HepG2 (cell line): Measurements from ENCODE around the gene FAM174C. TPM values are rescaled to one million over a fixed set of nuclear protein-coding genes. Genes with fewer than 3 reads are reported as not detected.

Experiments
- ATF4 ChIP-seq, 2 experiments: fragments of 450-650 bp in 1 of 2; sonication (generic) in 1 of 2; formaldehyde crosslinking; IDR thresholded peaks; 2 replicates each; pipeline versions ENCODE4 v1.5.0 to v1.8.0; 2020 to 2022; ENCODE audit warnings: mild to moderate bottlenecking in 1 of 2, missing genetic modification reagents in 1 of 2
- MED13 ChIP-seq: sonication (generic); formaldehyde crosslinking; IDR thresholded peaks from 2 replicates; pipeline ENCODE4 v1.5.0; 2020; ENCODE audit warnings: missing genetic modification reagents
- NONO ChIP-seq, 2 experiments: fragments of 450-650 bp in 1 of 2; sonication (generic) in 1 of 2; formaldehyde crosslinking in 1 of 2; IDR thresholded peaks in 1 of 2; conservative IDR thresholded peaks in 1 of 2; 2 replicates each; pipeline versions ENCODE4 v1.6.1 to v1.8.0; 2017 to 2022; ENCODE audit warnings: mild to moderate bottlenecking in 1 of 2, missing genetic modification reagents in 1 of 2, moderate library complexity in 1 of 2
- NR2F1 ChIP-seq, 2 experiments: fragments of 450-650 bp in 1 of 2; formaldehyde crosslinking in 1 of 2; IDR thresholded peaks; 2 replicates each; pipeline versions ENCODE4 v1.5.0 to v1.6.1; 2016 to 2020; ENCODE audit warnings: mild to moderate bottlenecking in 1 of 2, missing compliant biosample characterization in 1 of 2, missing genetic modification reagents in 1 of 2, moderate library complexity in 1 of 2
- PAWR ChIP-seq: sonication (generic); formaldehyde crosslinking; IDR thresholded peaks from 2 replicates; pipeline ENCODE4 v1.4.0; 2020; ENCODE audit warnings: missing genetic modification reagents, mild to moderate bottlenecking, borderline replicate concordance
- RBM22 ChIP-seq: fragments of 200-400 bp; formaldehyde crosslinking; optimal IDR thresholded peaks from 2 replicates; pipeline ENCODE3; 2017; ENCODE audit warnings: mild to moderate bottlenecking, low read length, moderate library complexity
- RBM39 ChIP-seq: fragments of 200-400 bp; formaldehyde crosslinking; IDR thresholded peaks from one replicate; pipeline ENCODE4 v1.6.1; 2018; ENCODE audit warnings: antibody characterized with exemption, mild to moderate bottlenecking, low read depth, low read length; ENCODE audit not compliant: poor library complexity, severe bottlenecking
- SRF ChIP-seq: IDR thresholded peaks from 2 replicates; pipeline ENCODE4 v1.6.1; 2011; ENCODE audit warnings: mild to moderate bottlenecking, low read depth, low read length, moderate library complexity
- TCF7 ChIP-seq: sonication (generic); IDR thresholded peaks from 2 replicates; pipeline ENCODE4 v1.6.1; 2016; ENCODE audit warnings: antibody characterized with exemption, low read depth
- TEAD2 ChIP-seq: sonication (generic); formaldehyde crosslinking; IDR thresholded peaks from 2 replicates; pipeline ENCODE4 v1.9.0; 2021; ENCODE audit warnings: missing genetic modification reagents
- TEF ChIP-seq: sonication (generic); formaldehyde crosslinking; IDR thresholded peaks from 2 replicates; pipeline ENCODE4 v1.5.0; 2020; ENCODE audit warnings: missing genetic modification reagents
- XRCC5 ChIP-seq: fragments of 200-400 bp; formaldehyde crosslinking; optimal IDR thresholded peaks from 2 replicates; pipeline ENCODE3; 2017; ENCODE audit warnings: mild to moderate bottlenecking, low read length
- ZFYVE20 ChIP-seq: sonication (generic); formaldehyde crosslinking; IDR thresholded peaks from 2 replicates; pipeline ENCODE4 v1.8.0; 2023; ENCODE audit warnings: low read depth, mild to moderate bottlenecking, moderate library complexity, missing genetic modification reagents, borderline replicate concordance
- ZNF282 ChIP-seq: fragments of 450-650 bp; IDR thresholded peaks from 2 replicates; pipeline ENCODE4 v1.6.1; 2018; ENCODE audit not compliant: partially characterized antibody
- ZNF33A ChIP-seq: sonication (generic); formaldehyde crosslinking; IDR thresholded peaks from 2 replicates; pipeline ENCODE4 v1.5.1; 2020; ENCODE audit warnings: missing genetic modification reagents, mild to moderate bottlenecking, moderate library complexity, borderline replicate concordance
- ZNF460 ChIP-seq: sonication (generic); formaldehyde crosslinking; IDR thresholded peaks from 2 replicates; pipeline ENCODE4 v1.5.1; 2020; ENCODE audit warnings: missing genetic modification reagents, mild to moderate bottlenecking, borderline replicate concordance
- ZNF510 ChIP-seq: sonication (generic); formaldehyde crosslinking; IDR thresholded peaks from 2 replicates; pipeline ENCODE4 v1.4.0; 2020; ENCODE audit warnings: low read depth, mild to moderate bottlenecking, missing genetic modification reagents
- ZNF703 ChIP-seq: sonication (generic); formaldehyde crosslinking; IDR thresholded peaks from 2 replicates; pipeline ENCODE4 v1.5.1; 2020; ENCODE audit warnings: missing genetic modification reagents, mild to moderate bottlenecking, moderate library complexity, borderline replicate concordance
- ZNF709 ChIP-seq: sonication (generic); formaldehyde crosslinking; IDR thresholded peaks from 2 replicates; pipeline ENCODE4 v1.5.0; 2020; ENCODE audit warnings: mild to moderate bottlenecking, missing genetic modification reagents
- ZNF790 ChIP-seq: sonication (generic); formaldehyde crosslinking; IDR thresholded peaks from 2 replicates; pipeline ENCODE4 v1.8.0; 2022; ENCODE audit warnings: missing genetic modification reagents, mild to moderate bottlenecking, borderline replicate concordance
- polyA plus RNA-seq, 8 experiments: library from polyadenylated mRNA; depleted of rRNA in 3 of 8; stranded (reverse) in 7 of 8; unstranded in 1 of 8; fragments of >200 nt; fragmentation: Illumina TruSeq in 4 of 8; extraction: Trizol in 4 of 8; gene quantifications; 2 replicates each; pipeline versions ENCODE4 v1.2.1 to v1.2.3, GENCODE V29; 2011 to 2016; ENCODE audit warnings: low read depth in 4 of 8, missing spikeins in 1 of 8, mixed read lengths in 1 of 8; ENCODE audit not compliant: insufficient read depth in 1 of 8
- total RNA-seq, 5 experiments: library from RNA; depleted of rRNA; stranded (reverse); fragments of >200 nt; fragmentation: Illumina TruSeq; extraction: Trizol; gene quantifications; 2 replicates each; pipeline ENCODE4 v1.2.3, GENCODE V29; 2016; ENCODE audit warnings: low read depth in 1 of 5
- TF ChIP-seq, protein P1 (sequence below): sonication (generic); formaldehyde crosslinking; IDR thresholded peaks from 2 replicates; pipeline ENCODE4 v1.5.0; 2020; ENCODE audit warnings: missing genetic modification reagents
- TF ChIP-seq, protein P2 (sequence below): sonication (generic); formaldehyde crosslinking; IDR thresholded peaks from 2 replicates; pipeline ENCODE4 v1.4.0; 2020; ENCODE audit warnings: missing genetic modification reagents
- TF ChIP-seq, protein P3 (sequence below): sonication (generic); formaldehyde crosslinking; IDR thresholded peaks from 2 replicates; pipeline ENCODE4 v1.4.0; 2020; ENCODE audit warnings: mild to moderate bottlenecking, low read depth, missing genetic modification reagents

FAM174C gene
- total and polyA plus RNA-seq, 2 of the 13 experiments (the other 11 are each of a cell fraction or from before 2014, with no cell fraction given), result 19.5 to 31.3 TPM

GRCh38 chr19:1249298-1249989 is 25.9 kb upstream of the FAM174C start (continued):
- no peak for TF ChIP-seq RBM22
- TF ChIP-seq ZNF703, result peak; percentile 32; the same call in 1 of the 2 replicates
- TF ChIP-seq, protein P1, sequence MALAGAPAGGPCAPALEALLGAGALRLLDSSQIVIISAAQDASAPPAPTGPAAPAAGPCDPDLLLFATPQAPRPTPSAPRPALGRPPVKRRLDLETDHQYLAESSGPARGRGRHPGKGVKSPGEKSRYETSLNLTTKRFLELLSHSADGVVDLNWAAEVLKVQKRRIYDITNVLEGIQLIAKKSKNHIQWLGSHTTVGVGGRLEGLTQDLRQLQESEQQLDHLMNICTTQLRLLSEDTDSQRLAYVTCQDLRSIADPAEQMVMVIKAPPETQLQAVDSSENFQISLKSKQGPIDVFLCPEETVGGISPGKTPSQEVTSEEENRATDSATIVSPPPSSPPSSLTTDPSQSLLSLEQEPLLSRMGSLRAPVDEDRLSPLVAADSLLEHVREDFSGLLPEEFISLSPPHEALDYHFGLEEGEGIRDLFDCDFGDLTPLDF (CRISPR knock-in tag), result 0 out of 2 replicates have a peak, but pooled peaks have one; percentile 42
- TF ChIP-seq ZNF510 (CRISPR knock-in tag), result no peak
- no peak for TF ChIP-seq ZNF460 (CRISPR knock-in tag)
- no peak for TF ChIP-seq ZFYVE20 (CRISPR knock-in tag)
- TF ChIP-seq NR2F1 (CRISPR knock-in tag; IDR thresholded peaks at IDR 0.05), result no peak
- no peak for TF ChIP-seq ATF4 (CRISPR knock-in tag; IDR thresholded peaks at IDR 0.05)
- no peak; the same call in 1 of the 2 replicates for TF ChIP-seq ZNF33A (CRISPR knock-in tag)
- peak; percentile 10; the same call in 1 of the 2 replicates for TF ChIP-seq TCF7
- TF ChIP-seq, protein P2, sequence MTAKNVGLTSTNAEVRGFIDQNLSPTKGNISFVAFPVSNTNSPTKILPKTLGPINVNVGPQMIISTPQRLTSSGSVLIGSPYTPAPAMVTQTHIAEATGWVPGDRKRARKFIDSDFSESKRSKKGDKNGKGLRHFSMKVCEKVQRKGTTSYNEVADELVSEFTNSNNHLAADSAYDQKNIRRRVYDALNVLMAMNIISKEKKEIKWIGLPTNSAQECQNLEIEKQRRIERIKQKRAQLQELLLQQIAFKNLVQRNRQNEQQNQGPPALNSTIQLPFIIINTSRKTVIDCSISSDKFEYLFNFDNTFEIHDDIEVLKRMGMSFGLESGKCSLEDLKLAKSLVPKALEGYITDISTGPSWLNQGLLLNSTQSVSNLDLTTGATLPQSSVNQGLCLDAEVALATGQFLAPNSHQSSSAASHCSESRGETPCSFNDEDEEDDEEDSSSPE (CRISPR knock-in tag), result peak; percentile 82
- TF ChIP-seq ZNF709 (CRISPR knock-in tag), result no peak; the same call in 1 of the 2 replicates
- no peak for TF ChIP-seq TEF (CRISPR knock-in tag)
- TF ChIP-seq, protein P3, sequence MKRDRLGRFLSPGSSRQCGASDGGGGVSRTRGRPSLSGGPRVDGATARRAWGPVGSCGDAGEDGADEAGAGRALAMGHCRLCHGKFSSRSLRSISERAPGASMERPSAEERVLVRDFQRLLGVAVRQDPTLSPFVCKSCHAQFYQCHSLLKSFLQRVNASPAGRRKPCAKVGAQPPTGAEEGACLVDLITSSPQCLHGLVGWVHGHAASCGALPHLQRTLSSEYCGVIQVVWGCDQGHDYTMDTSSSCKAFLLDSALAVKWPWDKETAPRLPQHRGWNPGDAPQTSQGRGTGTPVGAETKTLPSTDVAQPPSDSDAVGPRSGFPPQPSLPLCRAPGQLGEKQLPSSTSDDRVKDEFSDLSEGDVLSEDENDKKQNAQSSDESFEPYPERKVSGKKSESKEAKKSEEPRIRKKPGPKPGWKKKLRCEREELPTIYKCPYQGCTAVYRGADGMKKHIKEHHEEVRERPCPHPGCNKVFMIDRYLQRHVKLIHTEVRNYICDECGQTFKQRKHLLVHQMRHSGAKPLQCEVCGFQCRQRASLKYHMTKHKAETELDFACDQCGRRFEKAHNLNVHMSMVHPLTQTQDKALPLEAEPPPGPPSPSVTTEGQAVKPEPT (CRISPR knock-in tag), result no peak
- TF ChIP-seq TEAD2 (CRISPR knock-in tag), result no peak
- TF ChIP-seq ZNF282, result no peak
- TF ChIP-seq MED13 (CRISPR knock-in tag), result peak; percentile 21; the same call in 1 of the 2 replicates
- no peak for TF ChIP-seq XRCC5
- no peak for TF ChIP-seq NONO (IDR thresholded peaks at IDR 0.05)
- TF ChIP-seq NONO (CRISPR knock-in tag; conservative IDR thresholded peaks at IDR 0.05), result no peak
- TF ChIP-seq RBM39, result peak; percentile 77
- no peak for TF ChIP-seq PAWR
- no peak for TF ChIP-seq SRF
- peak; percentile 68; the same call in 1 of the 2 replicates for TF ChIP-seq ZNF790 (CRISPR knock-in tag)
